Measurements from ENCODE around the gene FANK1. TPM values are rescaled to one million over a fixed set of nuclear protein-coding genes. Genes with fewer than 3 reads are reported as not detected.

The FANK1 gene
- total RNA-seq, 1 donor from 2014 or later = 9.5 TPM

GRCh38 chr10:125980521-125981035, 84.2 kb downstream of the FANK1 start:
- Mint-ChIP-seq H3K36me3 (no peaks in the 10 kb centered on the region), H3K27me3 (no peaks in the 10 kb centered on the region), H3K4me3 (no peak overlapping the region), H3K4me1 (ENCODE audit: unreplicated experiment) (peaks cover 11% of the 10 kb centered on the region), H3K9me3 (no peaks in the 10 kb centered on the region), H3K27ac (no peak overlapping the region)
- no peak for DNase-seq (ENCODE audit: extremely low spot score, unreplicated experiment)
- TF ChIP-seq CTCF (conservative IDR thresholded peaks at IDR 0.05) = no peak

GRCh38 chr10:125982260-125982948, 86.0 kb downstream of the FANK1 start:
- peaks cover 4% of the 10 kb centered on the region for H3K36me3 Mint-ChIP-seq
- no peak for DNase-seq (ENCODE audit: extremely low spot score, unreplicated experiment)
- peak overlapping the region; percentile 75 for H3K27ac Mint-ChIP-seq
- no peaks in the 10 kb centered on the region for H3K9me3 Mint-ChIP-seq
- no peak overlapping the region for H3K4me3 Mint-ChIP-seq
- peak; percentile 89 for TF ChIP-seq CTCF (conservative IDR thresholded peaks at IDR 0.05)
- peaks cover 11% of the 10 kb centered on the region for H3K4me1 Mint-ChIP-seq (ENCODE audit: unreplicated experiment)
- no peaks in the 10 kb centered on the region for H3K27me3 Mint-ChIP-seq

DNA sequence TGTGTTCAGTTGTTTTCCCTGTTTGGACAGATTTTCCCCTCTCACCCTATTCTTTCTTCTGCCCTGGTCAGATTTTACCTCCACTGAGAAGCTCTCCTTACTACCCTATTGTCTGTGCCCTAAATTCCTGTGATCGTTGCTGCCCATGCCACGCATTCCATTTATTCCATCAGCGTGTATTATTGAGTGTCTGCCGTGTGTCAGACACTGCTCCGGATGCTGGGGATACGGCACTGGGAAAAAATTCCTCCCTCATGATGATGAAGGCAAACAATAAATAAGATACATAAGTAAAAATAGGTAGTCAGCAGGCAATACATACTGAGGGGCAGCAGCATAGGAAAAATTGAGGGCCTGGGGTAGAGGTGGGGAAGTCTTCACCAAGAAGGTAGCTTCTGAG, 86.8 kb downstream of the FANK1 start:
- H3K9me3 Mint-ChIP-seq = no peaks in the 10 kb centered on the region
- H3K27me3 Mint-ChIP-seq = no peaks in the 10 kb centered on the region
- no peak for TF ChIP-seq CTCF (conservative IDR thresholded peaks at IDR 0.05)
- no peak overlapping the region for H3K27ac Mint-ChIP-seq
- no peak overlapping the region for H3K4me3 Mint-ChIP-seq
- no peak for DNase-seq (ENCODE audit: extremely low spot score, unreplicated experiment)
- peaks cover 11% of the 10 kb centered on the region for H3K4me1 Mint-ChIP-seq (ENCODE audit: unreplicated experiment)
- peaks cover 4% of the 10 kb centered on the region for H3K36me3 Mint-ChIP-seq

GRCh38 chr10:125983656-125984055, 87.3 kb downstream of the FANK1 start:
- TF ChIP-seq CTCF (conservative IDR thresholded peaks at IDR 0.05) = no peak
- no peak overlapping the region for H3K27ac Mint-ChIP-seq
- peaks cover 4% of the 10 kb centered on the region for H3K36me3 Mint-ChIP-seq

DNA sequence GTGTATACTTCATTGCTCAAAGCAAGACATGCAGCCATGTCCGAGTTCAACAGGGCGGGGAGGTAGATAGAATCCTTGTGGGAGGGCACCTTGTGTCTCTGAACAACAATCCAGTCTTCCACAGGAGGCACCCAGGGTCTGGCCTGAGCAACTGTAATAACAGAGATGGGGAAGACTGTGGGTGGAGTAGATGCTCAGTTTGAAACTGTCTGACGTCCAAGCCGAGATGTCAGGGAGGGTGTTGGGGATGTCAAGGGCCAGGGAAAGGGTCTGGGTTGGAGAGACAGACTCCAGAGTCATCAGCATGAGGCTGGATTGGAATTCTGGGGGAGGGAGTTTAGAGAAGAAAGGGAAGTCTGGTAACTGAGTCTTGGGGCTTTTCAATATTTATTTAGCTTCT, 88.0 kb downstream of the FANK1 start:
- Mint-ChIP-seq H3K27me3 (no peaks in the 10 kb centered on the region), H3K27ac (no peak overlapping the region), H3K4me1 (ENCODE audit: unreplicated experiment) (peaks cover 11% of the 10 kb centered on the region), H3K9me3 (no peaks in the 10 kb centered on the region), H3K36me3 (peaks cover 4% of the 10 kb centered on the region), H3K4me3 (no peak overlapping the region)
- no peak for DNase-seq (ENCODE audit: extremely low spot score, unreplicated experiment)
- no peak for TF ChIP-seq CTCF (conservative IDR thresholded peaks at IDR 0.05)

More at GRCh38 chr10:125983656-125984055, 87.3 kb downstream of the FANK1 start:
- DNase-seq (ENCODE audit: extremely low spot score, unreplicated experiment) = no peak
- Mint-ChIP-seq H3K9me3 (no peaks in the 10 kb centered on the region), H3K27me3 (no peaks in the 10 kb centered on the region), H3K4me3 (no peak overlapping the region), H3K4me1 (ENCODE audit: unreplicated experiment) (peaks cover 11% of the 10 kb centered on the region)
